ENCODE results near the gene SPSB1.

- TF ChIP-seq POLR2AphosphoS5 (IDR thresholded peaks at IDR 0.05; ENCODE audit: low read depth, low read length) (no peak), POLR2A (IDR thresholded peaks at IDR 0.05; ENCODE audit: low read depth, low read length) (no peak), TAF1 (IDR thresholded peaks at IDR 0.05; ENCODE audit: low read depth, low read length) (no peak), SPI1 (IDR thresholded peaks at IDR 0.05; ENCODE audit: low read depth, low read length) (no peak)
These were observed 48.0 kb upstream of the SPSB1 start for GRCh38 chr1:9244501-9245229.

All from GM12891 (cell line).